Thymus (tissue), 11 donors: ENCODE measurements around the gene OR10C1. TPM values are rescaled to one million over a fixed set of nuclear protein-coding genes. Genes with fewer than 3 reads are reported as not detected.
"Not testable (repeated sequence)": the region's sequence is repeated elsewhere in the genome, so short reads cannot be mapped to it uniquely, and the experiment has no call there.

Source experiments
- DNase-seq, 9 donors: peaks; one replicate each; pipeline ENCODE4 v3.0.0-alpha.2; 2013; ENCODE audit warnings: low spot score in 9 of 9, low read depth in 6 of 9, missing footprints in 1 of 9
- H3K27ac ChIP-seq, 2 donors: one replicate each; pipeline ENCODE4 v1.5.1; 2013; ENCODE audit warnings: control low read depth in 1 of 2, low read depth in 1 of 2, low read length in 1 of 2, mild to moderate bottlenecking in 1 of 2, moderate library complexity in 1 of 2
- H3K27me3 ChIP-seq, 2 donors: one replicate each; pipeline ENCODE4 v1.5.1; 2013; ENCODE audit warnings: low read length in 1 of 2; ENCODE audit not compliant: control insufficient read depth in 2 of 2, insufficient read depth in 1 of 2
- H3K36me3 ChIP-seq, 2 donors: one replicate each; pipeline ENCODE4 v1.5.1; 2013; ENCODE audit warnings: low read length in 1 of 2, mild to moderate bottlenecking in 1 of 2, moderate library complexity in 1 of 2; ENCODE audit not compliant: control insufficient read depth in 2 of 2, insufficient read depth in 2 of 2
- H3K4me1 ChIP-seq, 2 donors: one replicate each; pipeline ENCODE4 v1.5.1; 2013; ENCODE audit warnings: low read length in 2 of 2; ENCODE audit not compliant: control insufficient read depth in 2 of 2, insufficient read depth in 2 of 2
- H3K4me3 ChIP-seq, 2 donors: one replicate each; pipeline ENCODE4 v1.5.1; 2013; ENCODE audit warnings: low read length in 2 of 2, control low read depth in 1 of 2, mild to moderate bottlenecking in 1 of 2
- H3K9me3 ChIP-seq, 2 donors: one replicate each; pipeline ENCODE4 v1.5.1; 2013; ENCODE audit warnings: low read length in 1 of 2, mild to moderate bottlenecking in 1 of 2; ENCODE audit not compliant: control insufficient read depth in 2 of 2, insufficient read depth in 1 of 2
- WGBS: extraction: QIAGEN DNeasy Blood & Tissue Kit; methylation state at CpG from one replicate; pipeline ENCODE4 v1.1.7; 2013; 5-methylcytosine and 5-hydroxymethylcytosine counted together
- polyA plus RNA-seq: library from polyadenylated mRNA; stranded (reverse); fragments of 200-250 nt; gene quantifications from one replicate; pipeline ENCODE4 v1.2.3, GENCODE V29; 2013
- total RNA-seq: library from RNA; stranded (reverse); fragments of 120-200 nt; gene quantifications from one replicate; pipeline ENCODE4 v1.2.4, GENCODE V29; 2013
- donor health status: healthy.

OR10C1 gene
- total and polyA plus RNA-seq, 2 donors: not detected

- Histone ChIP-seq H3K27ac (no peak overlapping the region), H3K4me3 (no peak overlapping the region), H3K4me1 (no peaks in the 10 kb centered on the region), H3K27me3 (no peaks in the 10 kb centered on the region), H3K9me3 (no peaks in the 10 kb centered on the region), H3K36me3 (no peaks in the 10 kb centered on the region)
- WGBS: 97% methylated on average over 3 of the region's 3 CpGs
- no peak for DNase-seq
Measured at GRCh38 chr6:29426654-29427053, 12.5 kb upstream of the OR10C1 start.

- H3K27ac ChIP-seq, DNase-seq, H3K9me3 ChIP-seq, H3K4me3 ChIP-seq, H3K36me3 ChIP-seq, H3K27me3 ChIP-seq, H3K4me1 ChIP-seq: not testable (repeated sequence)
- 68% methylated on average over 18 of the region's 18 CpGs for WGBS
Measured at GRCh38 chr6:29436730-29437129, 2.4 kb upstream of the OR10C1 start.

GRCh38 chr6:29442719-29443118, 3.6 kb downstream of the OR10C1 start:
- H3K4me3 ChIP-seq: no peak overlapping the region
- H3K27ac ChIP-seq: no peak overlapping the region
- H3K36me3 ChIP-seq: no peaks in the 10 kb centered on the region
- WGBS: 88% methylated on average over 1 of the region's 1 CpG
- peaks cover 0 to 1% of the 10 kb centered on the region in 2 donors for H3K9me3 ChIP-seq
- DNase-seq: no peak
- no peaks in the 10 kb centered on the region for H3K27me3 ChIP-seq
- H3K4me1 ChIP-seq: no peaks in the 10 kb centered on the region

GRCh38 chr6:29444031-29444430, 4.9 kb downstream of the OR10C1 start:
- not testable (repeated sequence) for DNase-seq
- WGBS: 91% methylated on average over 1 of the region's 1 CpG

GRCh38 chr6:29447670-29448069, 8.6 kb downstream of the OR10C1 start:
- no peaks in the 10 kb centered on the region for H3K27me3 ChIP-seq
- H3K36me3 ChIP-seq: no peaks in the 10 kb centered on the region
- 100% methylated on average over 1 of the region's 1 CpG for WGBS
- no peaks in the 10 kb centered on the region for H3K9me3 ChIP-seq
- no peak for DNase-seq
- H3K27ac ChIP-seq: no peak overlapping the region
- no peaks in the 10 kb centered on the region for H3K4me1 ChIP-seq
- no peak overlapping the region for H3K4me3 ChIP-seq

More at GRCh38 chr6:29444031-29444430, 4.9 kb downstream of the OR10C1 start:
- H3K36me3 ChIP-seq, H3K9me3 ChIP-seq, H3K4me3 ChIP-seq, H3K27me3 ChIP-seq, H3K4me1 ChIP-seq, H3K27ac ChIP-seq: not testable (repeated sequence)

GRCh38 chr6:29451471-29452193, 12.5 kb downstream of the OR10C1 start:
- Histone ChIP-seq H3K9me3 (no peaks in the 10 kb centered on the region), H3K27ac (no peak overlapping the region), H3K36me3 (no peaks in the 10 kb centered on the region), H3K27me3 (no peaks in the 10 kb centered on the region), H3K4me3 (no peak overlapping the region), H3K4me1 (no peaks in the 10 kb centered on the region)
- WGBS: 84% methylated on average over 3 of the region's 3 CpGs
- DNase-seq: no peak

- 86% methylated on average over 2 of the region's 2 CpGs for WGBS
- Histone ChIP-seq H3K27me3 (no peaks in the 10 kb centered on the region), H3K4me1 (no peaks in the 10 kb centered on the region)
Measured at GRCh38 chr6:29456971-29457370, 17.9 kb downstream of the OR10C1 start, which contains the start of the genes OR11A1 and OR2H1. TSS of gene OR11A1 (minus strand) at chr6:29457071. CDS start at chr6:29427641, 29,430 bp downstream. TSS of gene OR2H1 (plus strand) at chr6:29457155. CDS start at chr6:29461770, 4,615 bp downstream.

GRCh38 chr6:29461021-29461814, 22.1 kb downstream of the OR10C1 start:
- no peaks in the 10 kb centered on the region for H3K9me3 ChIP-seq
- WGBS: 85% methylated on average over 5 of the region's 5 CpGs

More at GRCh38 chr6:29456971-29457370, 17.9 kb downstream of the OR10C1 start, which contains the start of the genes OR11A1 and OR2H1:
- H3K9me3 ChIP-seq: no peaks in the 10 kb centered on the region
- H3K36me3 ChIP-seq: no peaks in the 10 kb centered on the region
- no peak within 1 kb of the TSS for H3K4me3 ChIP-seq
- no peak for DNase-seq
- no peak within 1 kb of the TSS for H3K27ac ChIP-seq

GRCh38 chr6:29462022-29462421, 22.9 kb downstream of the OR10C1 start:
- H3K4me1 ChIP-seq: no peaks in the 10 kb centered on the region
- no peak overlapping the region for H3K4me3 ChIP-seq
- H3K36me3 ChIP-seq: no peaks in the 10 kb centered on the region
- no peaks in the 10 kb centered on the region for H3K27me3 ChIP-seq
- no peak for DNase-seq
- H3K9me3 ChIP-seq: no peaks in the 10 kb centered on the region
- H3K27ac ChIP-seq: no peak overlapping the region
- WGBS: 92% methylated on average over 6 of the region's 6 CpGs

More at GRCh38 chr6:29461021-29461814, 22.1 kb downstream of the OR10C1 start:
- Histone ChIP-seq H3K27me3 (no peaks in the 10 kb centered on the region), H3K4me3 (no peak overlapping the region), H3K36me3 (no peaks in the 10 kb centered on the region), H3K27ac (no peak overlapping the region), H3K4me1 (no peaks in the 10 kb centered on the region)
- no peak for DNase-seq
